Pulmonary artery endothelial cell (primary cell): Measurements from ENCODE around the gene PFDN5. TPM values are rescaled to one million over a fixed set of nuclear protein-coding genes. Genes with fewer than 3 reads are reported as not detected.
"Not testable (repeated sequence)": the region's sequence is repeated elsewhere in the genome, so short reads cannot be mapped to it uniquely, and the experiment has no call there.

Experiments used
- DNase-seq: peaks from one replicate; pipeline ENCODE4 v3.0.0-alpha.2; 2011; ENCODE audit warnings: low read depth, low spot score
- total RNA-seq: library from RNA; depleted of rRNA; stranded (reverse); fragments of >200 nt; gene quantifications from 2 replicates; pipeline ENCODE4 v1.2.3, GENCODE V29; 2014

The PFDN5 gene
- total RNA-seq, 1 donor from 2014 or later: 446 TPM

DNA sequence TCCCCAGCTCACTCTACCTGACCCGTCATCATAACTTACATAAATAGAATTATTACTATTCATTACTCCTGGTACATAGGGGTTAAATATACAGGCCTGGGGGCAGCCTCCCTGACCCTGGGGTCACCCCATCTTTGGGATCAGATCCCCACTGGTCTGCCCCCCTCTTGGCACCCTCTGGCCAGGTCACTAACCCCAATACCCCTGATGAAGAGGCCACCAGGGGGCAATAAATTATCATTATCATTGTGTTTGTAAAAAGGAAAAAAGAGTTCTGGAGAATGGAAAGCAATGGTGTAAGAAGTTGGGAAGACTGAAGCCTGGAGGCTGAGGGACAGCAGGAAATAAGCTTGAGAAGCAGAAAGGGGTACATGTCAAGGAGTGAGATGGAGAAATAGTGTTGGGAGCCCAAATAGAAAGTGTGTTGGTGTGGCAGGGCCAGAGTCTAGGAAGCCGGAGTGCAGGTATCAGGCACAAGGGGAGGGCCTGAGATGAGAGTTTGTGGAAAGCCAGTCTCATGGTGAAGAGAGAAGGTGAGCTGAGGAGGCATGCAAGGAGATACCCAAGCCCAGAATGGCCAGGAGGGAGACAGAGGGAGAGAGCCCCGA lies 32.2 kb downstream of the PFDN5 start:
- no peak for DNase-seq

- DNase-seq: no peak
Measured at GRCh38 chr12:53328043-53328435, 32.7 kb downstream of the PFDN5 start.

DNA sequence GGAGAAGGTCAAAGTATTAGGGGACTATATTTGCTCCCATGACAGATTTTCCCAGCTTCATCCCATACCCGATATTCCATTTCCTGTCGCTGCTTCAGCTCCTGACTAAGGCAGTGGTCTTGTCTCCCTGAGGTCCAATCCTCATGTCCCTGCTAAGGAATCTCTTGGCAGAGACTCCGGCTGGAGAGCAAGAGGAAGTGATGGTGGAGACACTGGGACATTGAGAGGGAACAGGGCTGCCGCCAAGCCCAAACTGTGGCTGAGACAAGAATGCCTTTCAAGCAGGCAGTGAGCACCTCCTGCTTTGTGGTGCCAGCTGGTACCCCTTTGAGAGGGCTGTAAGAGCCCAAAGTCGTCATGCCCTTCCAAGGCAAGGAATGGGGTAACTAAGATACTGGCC lies 35.3 kb downstream of the PFDN5 start:
- DNase-seq: no peak

DNA sequence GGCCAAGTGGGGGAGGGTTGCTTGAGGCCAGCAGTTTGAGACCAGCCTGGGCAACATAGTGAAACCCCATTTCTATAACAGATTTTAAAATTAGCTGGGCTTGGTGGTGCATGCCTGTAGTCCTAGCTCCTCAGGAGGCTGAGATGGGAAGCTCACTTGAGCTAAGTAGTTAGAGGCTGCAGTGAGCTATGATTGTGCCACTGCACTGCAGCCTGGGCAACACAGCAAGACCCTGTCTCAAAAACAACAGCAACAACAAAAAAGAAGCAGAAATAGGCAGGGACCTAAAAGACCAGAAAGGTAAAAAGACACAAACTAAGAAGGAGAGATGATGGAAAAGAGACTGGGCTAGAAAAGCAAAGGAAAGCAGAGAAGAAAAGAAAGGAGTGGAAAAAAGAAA lies 37.0 kb downstream of the PFDN5 start:
- DNase-seq: not testable (repeated sequence)

- DNase-seq: no peak
Measured at GRCh38 chr12:53332744-53333143, 37.4 kb downstream of the PFDN5 start.

DNA sequence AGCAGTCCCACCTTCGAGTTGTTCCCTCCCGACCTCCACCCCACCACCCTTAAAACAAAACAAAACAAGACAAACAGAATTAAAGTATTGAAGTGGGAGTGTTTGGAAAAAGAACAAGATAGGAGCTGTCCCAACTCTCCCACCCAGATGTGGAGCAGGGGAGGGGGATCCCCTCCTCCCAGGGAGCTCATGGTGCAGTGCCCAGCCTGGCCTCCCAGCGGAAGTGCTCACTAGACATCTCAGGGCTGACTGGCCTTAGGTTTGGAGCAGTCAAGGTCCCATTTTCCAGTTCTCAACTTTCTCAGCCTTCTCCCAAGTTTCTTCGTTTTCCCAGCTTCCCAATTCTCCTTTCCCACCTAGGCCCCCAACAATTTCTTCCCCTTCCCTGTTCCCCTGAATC lies 37.9 kb downstream of the PFDN5 start:
- no peak for DNase-seq

DNA sequence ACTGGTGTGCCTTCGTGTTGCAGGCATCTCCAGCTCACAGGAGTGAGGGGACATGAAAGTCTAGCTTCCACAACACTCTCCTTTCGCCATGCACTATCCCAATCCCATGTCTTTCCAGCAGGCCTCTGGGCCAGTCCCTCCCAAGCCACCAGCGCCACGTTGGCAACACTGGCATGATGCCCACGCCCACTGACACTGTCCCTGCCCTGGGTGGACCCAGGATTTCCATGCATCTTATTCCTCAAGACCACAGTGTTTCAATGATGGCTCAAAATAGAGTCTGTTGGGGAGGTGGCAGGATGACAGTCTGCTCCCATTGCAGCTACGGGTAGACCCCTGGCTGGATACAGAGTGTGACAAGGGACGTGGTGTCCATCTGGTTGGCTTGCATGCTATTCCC lies 38.5 kb downstream of the PFDN5 start:
- DNase-seq: no peak

- no peak for DNase-seq
Measured at GRCh38 chr12:53334822-53335221, 39.5 kb downstream of the PFDN5 start.

GRCh38 chr12:53336181-53336681 lies 40.9 kb downstream of the PFDN5 start, which contains the start of gene SP7:
SP7 (minus strand) TSS chr12:53336354; CDS start chr12:53335646, 708 bp downstream.
- no peak for DNase-seq

DNA sequence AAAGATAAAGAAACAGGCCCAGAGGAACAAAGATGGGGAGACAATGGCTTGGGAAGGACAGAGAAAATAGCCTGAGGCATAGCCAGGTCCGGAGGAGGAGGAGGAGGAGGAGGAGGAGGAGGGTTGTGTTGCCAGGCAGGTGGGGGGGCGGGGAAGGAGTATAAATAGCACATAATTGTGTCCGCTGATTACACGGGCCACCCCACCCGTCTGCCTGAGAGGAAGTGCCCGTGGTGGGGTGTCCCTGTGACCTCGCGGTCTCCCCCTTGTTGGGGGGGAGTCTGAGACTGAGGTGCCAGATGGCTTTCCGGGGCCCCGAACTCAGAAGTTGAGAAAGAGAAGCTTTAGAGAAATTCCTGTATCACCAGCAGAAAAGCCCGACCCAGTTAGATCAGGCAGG lies 42.7 kb downstream of the PFDN5 start:
- no peak for DNase-seq

DNA sequence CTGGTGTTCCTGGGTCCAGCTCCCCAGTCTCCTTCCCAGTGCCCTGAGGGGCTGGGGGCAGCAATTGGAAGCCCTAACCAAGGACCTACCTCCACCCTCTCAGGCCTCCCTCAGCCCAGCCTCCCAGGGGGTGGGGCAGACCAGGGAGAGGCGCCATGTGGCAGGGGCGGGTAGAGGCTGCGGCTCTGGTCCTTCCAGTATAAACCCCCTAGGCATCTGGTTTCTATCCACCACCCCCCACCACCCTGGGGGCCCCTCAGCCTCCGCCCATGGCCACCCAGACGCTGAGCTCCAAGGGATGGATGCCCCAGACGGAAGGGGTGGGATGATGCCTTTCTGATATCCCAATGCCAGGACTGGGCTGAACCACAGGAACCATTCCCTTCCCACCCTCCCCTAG lies 43.6 kb downstream of the PFDN5 start:
- DNase-seq: no peak

GRCh38 chr12:53340398-53340797 lies 45.1 kb downstream of the PFDN5 start:
- no peak for DNase-seq

DNA sequence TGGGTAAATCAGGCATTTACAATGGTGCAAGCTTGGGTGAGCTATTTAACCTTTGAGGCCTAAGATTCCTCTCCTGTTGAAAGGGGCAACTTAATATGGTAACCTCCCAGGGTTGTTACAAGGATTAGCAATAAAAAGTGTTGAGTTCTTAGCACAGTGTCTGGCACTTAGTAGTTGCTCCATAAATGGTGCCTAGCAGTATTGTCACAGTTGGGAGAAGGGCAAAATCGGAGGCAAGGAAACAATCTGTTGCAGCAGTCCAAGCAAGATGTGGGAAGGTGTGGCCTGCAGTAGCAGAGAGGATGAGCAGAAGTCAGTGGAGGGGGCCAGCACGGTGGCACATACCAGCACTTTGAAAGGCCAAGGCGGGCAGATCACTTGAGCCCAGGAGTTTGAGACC lies 48.1 kb downstream of the PFDN5 start:
- DNase-seq: no peak

DNA sequence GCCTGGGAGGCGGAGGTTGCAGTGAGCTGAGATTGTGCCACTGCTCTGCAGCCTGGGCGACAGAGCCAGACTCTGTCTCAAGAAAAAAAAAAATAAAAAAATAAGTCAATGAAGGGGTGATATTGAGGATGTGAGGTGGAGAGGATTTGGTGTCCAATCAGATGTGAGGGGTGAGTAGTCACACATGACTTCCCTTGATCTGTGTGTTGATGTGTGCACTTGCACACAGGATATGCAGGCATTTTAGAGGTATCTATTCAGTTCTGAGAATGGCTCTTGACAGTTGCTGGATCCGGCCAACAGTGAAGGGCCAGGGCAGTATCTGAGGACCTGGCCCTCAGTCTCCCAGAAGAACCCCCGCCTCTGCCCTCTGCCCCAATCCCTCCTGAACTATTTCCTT lies 48.6 kb downstream of the PFDN5 start:
- no peak for DNase-seq

GRCh38 chr12:53344487-53344823 lies 49.1 kb downstream of the PFDN5 start:
- no peak for DNase-seq

DNA sequence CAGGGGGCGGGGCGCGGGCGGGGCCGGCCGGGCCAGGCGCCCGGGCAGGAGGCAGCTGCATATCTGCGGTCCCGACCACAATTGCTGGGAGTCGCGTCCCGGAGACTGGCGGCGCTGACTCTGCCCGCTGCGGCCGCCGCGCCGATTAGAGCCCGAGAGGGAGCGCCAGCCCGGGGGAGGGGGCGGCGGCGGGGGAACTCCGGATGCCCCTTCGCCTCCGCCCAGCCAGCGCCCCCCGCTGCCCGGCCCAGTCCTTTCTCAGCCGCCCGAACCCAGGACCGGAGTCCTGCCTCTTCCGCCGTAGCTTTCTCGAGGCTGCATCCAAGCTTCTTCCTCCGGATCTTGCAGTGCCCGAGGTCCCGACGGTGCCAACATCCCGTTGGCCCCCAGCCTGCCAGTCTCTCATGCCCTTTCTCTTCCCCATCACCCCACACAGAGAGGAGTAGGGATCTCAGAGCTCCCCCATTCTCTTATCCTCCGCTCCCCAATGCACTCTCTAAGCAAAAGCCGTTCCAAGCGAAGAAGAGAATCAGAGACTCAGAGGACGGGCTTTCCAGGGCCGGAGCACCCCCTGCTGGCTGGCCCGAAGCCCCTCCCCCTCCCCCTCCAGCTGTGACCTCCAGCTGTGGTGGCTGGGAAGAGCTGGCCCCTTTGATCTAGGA lies 49.6 kb downstream of the PFDN5 start:
- no peak for DNase-seq

- no peak for DNase-seq
Measured at GRCh38 chr12:53345486-53346188, 50.3 kb downstream of the PFDN5 start.

GRCh38 chr12:53346491-53346890 lies 51.1 kb downstream of the PFDN5 start:
- no peak for DNase-seq

DNA sequence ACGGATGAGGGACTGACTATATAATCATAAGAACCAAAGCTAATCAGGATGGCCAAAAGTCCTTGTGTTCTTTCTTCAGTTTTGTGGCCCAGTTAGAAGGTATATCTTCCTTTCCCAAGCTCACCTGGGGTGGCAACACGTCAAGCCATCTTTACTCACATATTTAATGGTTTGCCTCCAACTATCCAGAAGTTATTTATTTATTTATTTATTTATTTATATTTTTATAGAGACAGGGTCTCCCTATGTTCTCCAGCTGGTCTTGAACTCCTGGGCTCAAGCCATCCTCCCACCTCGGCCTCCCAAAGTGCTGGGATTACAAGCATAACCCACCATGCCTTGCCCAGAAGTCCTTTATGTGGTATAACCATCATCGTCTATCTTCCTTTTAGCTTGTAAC lies 52.6 kb downstream of the PFDN5 start:
- DNase-seq: no peak
